GM12873 (cell line): ENCODE data around the gene ZCCHC14.

Experiments
- TF ChIP-seq, protein P1 (sequence below): IDR thresholded peaks from 2 replicates; pipeline ENCODE4 v1.5.1; 2012; ENCODE audit warnings: low read depth, mild to moderate bottlenecking, moderate library complexity, low read length, control low read depth; ENCODE audit not compliant: insufficient read depth; ENCODE audit errors: missing control alignments

ZCCHC14 gene

DNA sequence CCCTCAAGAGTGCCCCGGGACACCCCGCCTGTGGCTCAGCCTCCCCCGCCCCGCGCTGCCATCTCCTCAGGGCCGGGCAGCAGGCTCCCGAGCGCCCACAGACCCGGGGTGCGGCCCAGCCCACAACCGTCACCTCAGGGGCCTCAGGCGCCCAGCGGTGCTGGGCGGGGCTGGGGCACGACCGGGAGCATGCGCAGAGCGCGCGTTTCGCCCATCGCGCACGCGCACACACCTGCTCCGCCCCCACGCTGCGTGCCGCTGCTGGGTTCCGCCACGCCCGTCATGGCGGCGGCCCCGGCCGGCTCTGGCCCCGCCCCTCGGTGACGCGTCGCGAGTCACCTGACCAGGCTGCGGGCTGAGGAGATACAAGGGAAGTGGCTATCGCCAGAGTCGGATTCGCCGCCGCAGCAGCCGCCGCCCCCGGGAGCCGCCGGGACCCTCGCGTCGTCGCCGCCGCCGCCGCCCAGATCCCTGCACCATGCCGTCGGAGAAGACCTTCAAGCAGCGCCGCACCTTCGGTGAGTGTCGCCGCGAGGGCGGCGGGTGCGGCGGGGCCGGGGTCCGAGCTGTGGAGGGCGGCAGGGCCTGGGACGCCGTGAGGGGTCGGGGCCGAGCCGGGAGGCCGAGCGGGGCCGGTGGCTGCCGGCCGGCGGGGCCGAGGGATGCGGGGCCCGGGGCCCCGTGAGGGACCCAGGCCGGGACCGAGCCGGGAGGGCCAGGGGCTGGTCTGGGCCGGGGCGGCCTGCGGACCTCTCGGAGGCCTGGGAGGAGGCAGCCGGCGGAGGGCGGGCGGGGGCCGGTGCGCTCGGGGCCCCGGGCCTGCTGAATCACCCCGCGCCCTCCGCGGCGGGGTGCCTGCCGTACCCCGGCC lies 100.6 kb downstream of the ZCCHC14 start, which contains the start of gene MAP1LC3B:
MAP1LC3B (plus strand) TSS at position 387 of the 871 bp plus-strand sequence; CDS start at position 479, 92 bp downstream.
- TF ChIP-seq, protein P1, sequence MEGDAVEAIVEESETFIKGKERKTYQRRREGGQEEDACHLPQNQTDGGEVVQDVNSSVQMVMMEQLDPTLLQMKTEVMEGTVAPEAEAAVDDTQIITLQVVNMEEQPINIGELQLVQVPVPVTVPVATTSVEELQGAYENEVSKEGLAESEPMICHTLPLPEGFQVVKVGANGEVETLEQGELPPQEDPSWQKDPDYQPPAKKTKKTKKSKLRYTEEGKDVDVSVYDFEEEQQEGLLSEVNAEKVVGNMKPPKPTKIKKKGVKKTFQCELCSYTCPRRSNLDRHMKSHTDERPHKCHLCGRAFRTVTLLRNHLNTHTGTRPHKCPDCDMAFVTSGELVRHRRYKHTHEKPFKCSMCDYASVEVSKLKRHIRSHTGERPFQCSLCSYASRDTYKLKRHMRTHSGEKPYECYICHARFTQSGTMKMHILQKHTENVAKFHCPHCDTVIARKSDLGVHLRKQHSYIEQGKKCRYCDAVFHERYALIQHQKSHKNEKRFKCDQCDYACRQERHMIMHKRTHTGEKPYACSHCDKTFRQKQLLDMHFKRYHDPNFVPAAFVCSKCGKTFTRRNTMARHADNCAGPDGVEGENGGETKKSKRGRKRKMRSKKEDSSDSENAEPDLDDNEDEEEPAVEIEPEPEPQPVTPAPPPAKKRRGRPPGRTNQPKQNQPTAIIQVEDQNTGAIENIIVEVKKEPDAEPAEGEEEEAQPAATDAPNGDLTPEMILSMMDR: no peak

DNA sequence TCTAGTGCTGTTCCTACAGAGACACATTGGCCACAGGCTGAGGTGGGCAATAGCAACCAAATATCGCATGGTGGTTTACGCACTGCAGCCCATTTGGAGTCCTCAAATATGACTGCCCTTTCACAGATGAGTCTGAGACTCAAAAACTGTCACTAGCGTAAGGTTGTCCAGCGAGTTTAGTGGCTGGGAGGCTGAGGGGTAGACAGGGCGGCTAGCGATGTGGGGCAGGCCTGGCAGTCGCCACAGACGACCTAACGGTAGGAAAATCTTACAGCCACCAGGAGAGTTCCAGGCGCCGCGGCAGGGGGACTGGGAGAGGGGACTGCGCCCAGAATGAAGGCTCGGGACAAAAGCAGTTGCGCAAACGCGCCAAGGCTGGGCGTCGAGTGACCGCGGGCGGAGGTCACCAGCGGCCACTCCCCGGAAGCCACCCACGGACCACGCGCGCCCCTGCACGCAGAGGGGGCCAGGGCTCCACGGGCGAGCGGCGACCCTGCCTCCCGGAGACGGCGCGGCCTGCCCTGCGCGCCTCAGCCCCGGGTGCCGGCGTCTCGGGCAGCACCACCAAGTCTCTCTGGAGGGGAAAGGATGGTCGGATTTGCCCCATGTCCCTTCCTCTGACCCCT lies 101.4 kb downstream of the ZCCHC14 start:
- TF ChIP-seq, protein P1: no peak

DNA sequence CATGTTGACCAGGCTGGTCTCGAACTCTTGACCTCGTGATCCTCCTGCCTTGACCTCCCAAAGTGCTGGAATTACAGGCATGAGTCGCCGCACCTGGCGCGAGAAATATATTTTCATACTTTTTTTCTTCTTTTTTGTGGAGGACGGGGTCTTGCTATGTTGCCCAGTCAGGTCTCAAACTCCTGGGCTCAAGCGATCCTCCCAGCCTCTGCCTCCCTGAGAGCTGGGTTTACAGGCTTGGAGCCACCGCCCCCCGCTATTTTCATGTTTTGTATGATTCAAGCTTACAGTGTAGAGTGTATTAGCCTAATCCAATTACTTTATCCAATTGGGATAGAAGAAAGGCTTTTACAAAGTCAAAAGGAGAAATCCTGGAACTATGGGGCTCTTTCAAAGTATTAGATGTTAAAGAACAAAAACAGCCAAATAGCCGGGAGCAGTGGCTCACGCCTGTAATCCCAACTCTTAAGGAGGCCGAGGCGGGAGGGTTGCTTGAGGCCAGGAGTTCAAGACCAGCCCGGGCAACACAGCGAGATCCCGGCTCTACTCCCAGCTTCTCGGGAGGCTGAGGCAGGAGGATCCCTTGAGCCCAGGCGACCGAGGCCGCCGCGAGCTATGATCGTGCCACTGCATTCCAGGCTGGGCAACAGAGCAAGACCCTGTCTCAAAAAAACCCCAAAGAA lies 102.0 kb downstream of the ZCCHC14 start:
- TF ChIP-seq, protein P1: no peak

DNA sequence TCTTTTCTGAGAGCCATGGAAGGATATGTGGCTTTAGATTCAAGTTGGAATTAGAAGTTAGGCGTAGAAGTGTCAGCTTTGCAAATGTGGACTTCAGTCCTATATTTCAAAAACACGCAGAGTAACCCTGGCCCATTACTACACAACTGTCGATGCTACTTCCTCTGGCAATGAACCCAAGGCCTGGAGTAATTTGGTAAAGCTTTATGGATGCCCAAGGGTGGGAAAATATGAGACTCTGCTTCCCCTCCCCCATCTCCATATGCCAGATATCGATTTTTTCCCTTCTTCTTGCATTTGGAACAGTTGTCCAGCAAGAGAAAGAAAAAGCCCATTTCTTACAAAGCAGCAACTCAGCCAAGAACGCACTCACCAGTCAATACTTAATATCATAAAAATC lies 103.6 kb downstream of the ZCCHC14 start:
- TF ChIP-seq, protein P1: no peak

DNA sequence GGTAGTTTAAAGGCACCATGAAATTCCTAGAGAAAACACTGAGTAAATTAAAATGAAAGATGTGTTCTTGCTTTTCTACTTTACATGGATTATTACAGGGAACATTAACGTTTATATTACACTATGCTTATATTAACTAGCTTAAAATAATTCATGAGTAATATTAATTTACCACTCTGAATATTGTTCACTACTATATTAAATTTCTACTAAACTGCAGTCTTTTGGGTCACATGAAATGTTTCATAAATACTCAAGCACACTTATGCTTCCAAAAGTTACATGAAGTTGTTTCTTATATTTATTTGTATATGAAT lies 104.0 kb downstream of the ZCCHC14 start:
- TF ChIP-seq, protein P1: no peak

DNA sequence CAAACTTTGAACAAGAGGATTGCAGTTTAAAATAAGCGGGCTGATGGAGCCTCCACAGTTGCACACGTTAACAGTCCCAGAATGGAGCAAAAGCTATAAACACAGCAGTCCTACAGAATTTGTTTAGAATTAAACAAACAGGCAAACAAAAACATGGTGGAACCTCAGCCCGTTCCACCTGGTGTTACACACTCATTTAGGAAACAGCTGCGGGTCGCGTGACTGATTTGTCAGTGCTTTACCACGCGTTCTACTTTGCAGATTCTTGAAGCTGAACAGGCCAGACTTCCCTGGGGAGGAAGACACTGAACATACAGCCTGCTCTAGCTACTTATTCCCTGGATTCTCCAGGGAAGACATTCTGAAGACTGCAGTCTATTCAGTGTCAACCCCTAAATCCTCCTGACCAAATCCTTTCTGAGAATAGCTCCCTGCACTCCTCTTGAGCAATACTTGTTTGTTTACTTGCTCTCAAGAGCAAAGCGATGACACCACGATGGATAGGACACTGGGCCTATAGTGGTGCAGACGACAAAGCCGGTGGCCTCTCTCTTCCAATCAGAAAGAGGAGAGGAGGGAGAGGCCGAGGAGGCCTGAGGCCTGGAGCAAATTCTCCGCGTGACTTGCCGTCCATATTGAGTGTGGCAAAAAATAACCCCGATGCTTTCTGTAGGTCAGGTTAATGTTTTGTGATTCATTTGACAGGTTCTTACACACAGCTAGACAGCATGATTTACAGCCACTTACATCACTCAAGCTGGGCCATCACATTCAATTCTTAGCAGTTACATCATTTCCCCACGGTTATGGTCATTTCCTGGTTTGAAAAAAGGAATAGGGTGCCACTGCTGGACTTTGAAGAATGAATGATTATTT lies 104.6 kb downstream of the ZCCHC14 start:
- TF ChIP-seq, protein P1: no peak
